GM19438 (cell line): ENCODE measurements around the gene CMSS1.

Source experiments
- ATAC-seq: cut with Tn5 transposase; IDR thresholded peaks from one replicate; pipeline ENCODE4 v1.9.1; 2021; ENCODE audit warnings: low read depth; ENCODE audit not compliant: unreplicated experiment

The CMSS1 gene

GRCh38 chr3:99928771-99929744, 111.4 kb downstream of the CMSS1 start:
- no peak for ATAC-seq

- ATAC-seq = no peak
These were observed 112.1 kb downstream of the CMSS1 start for GRCh38 chr3:99929745-99930139.

- ATAC-seq = no peak
These were observed 113.4 kb downstream of the CMSS1 start for GRCh38 chr3:99931059-99931458.

GRCh38 chr3:99933971-99934750, 116.5 kb downstream of the CMSS1 start:
- ATAC-seq = no peak

GRCh38 chr3:99934975-99935797, 117.5 kb downstream of the CMSS1 start:
- ATAC-seq = no peak

GRCh38 chr3:99938270-99938911, 120.7 kb downstream of the CMSS1 start:
- ATAC-seq = no peak

GRCh38 chr3:99939876-99940275, 122.2 kb downstream of the CMSS1 start:
- no peak for ATAC-seq

GRCh38 chr3:99940350-99940749, 122.7 kb downstream of the CMSS1 start:
- no peak for ATAC-seq

- no peak for ATAC-seq
These were observed 123.5 kb downstream of the CMSS1 start for GRCh38 chr3:99941211-99941610.

GRCh38 chr3:99943931-99944761, 126.5 kb downstream of the CMSS1 start:
- ATAC-seq = no peak

GRCh38 chr3:99945328-99945995, 127.8 kb downstream of the CMSS1 start:
- no peak for ATAC-seq

- ATAC-seq = no peak
These were observed 129.7 kb downstream of the CMSS1 start for GRCh38 chr3:99947356-99947755.

GRCh38 chr3:99948467-99949089, 130.9 kb downstream of the CMSS1 start:
- no peak for ATAC-seq

GRCh38 chr3:99949956-99950670, 132.5 kb downstream of the CMSS1 start:
- ATAC-seq = no peak

GRCh38 chr3:99950921-99951320, 133.3 kb downstream of the CMSS1 start:
- ATAC-seq = no peak

- no peak for ATAC-seq
These were observed 134.0 kb downstream of the CMSS1 start for GRCh38 chr3:99951701-99952100.

GRCh38 chr3:99952306-99952705, 134.6 kb downstream of the CMSS1 start:
- no peak for ATAC-seq

GRCh38 chr3:99953596-99953995, 135.9 kb downstream of the CMSS1 start:
- ATAC-seq = no peak
